NCI-H774 (cell line): ENCODE measurements around the gene LRRIQ3.

ENCODE experiments used
- DNase-seq: peaks from one replicate; lab custom pipeline; 2025; lab: John Stamatoyannopoulos, UW

Gene LRRIQ3

GRCh38 chr1:74107394-74107793 is 90.6 kb downstream of the LRRIQ3 start:
- DNase-seq, result no peak

DNA sequence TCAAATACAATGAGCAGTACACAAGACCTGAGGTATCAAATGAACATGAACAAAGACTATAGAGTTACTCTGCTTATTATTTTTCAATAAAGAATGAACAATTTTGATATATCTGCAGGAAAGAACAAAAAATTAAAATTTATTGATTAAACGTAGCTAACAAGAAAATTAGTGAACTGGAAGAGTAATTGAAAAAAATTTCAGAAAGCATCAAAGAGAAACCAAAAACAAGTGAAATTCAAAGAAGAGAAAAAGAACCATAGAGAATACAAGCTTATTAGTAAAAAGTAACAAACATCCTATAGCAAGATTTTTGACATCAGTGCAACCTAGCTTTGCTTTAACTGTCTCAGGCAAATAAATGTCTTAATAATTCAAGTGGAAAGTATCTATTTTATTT is 106.6 kb downstream of the LRRIQ3 start:
- no peak for DNase-seq

- DNase-seq, result no peak
Measured at GRCh38 chr1:74083128-74083527, 114.8 kb downstream of the LRRIQ3 start.

DNA sequence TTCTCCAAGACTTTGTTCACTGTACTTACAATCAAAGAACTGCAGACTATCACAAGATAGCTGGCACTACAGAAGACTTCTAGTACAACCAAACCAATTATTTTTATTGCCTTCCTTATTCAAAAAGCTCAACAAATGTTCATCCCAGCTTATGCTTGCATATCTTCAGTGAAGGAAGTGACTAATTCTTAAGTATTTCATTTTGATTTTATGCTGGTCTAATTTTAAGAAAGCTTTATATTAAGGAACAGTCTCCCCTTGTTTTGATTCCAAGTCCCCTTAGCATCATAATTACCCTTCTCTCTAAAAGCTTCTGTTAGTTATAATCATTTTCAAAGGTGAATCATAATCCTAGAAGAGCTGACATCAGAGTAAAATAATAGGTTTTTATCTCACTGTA is 132.9 kb downstream of the LRRIQ3 start:
- DNase-seq, result no peak

- no peak for DNase-seq
Measured at GRCh38 chr1:74057719-74058118, 140.3 kb downstream of the LRRIQ3 start.

- no peak for DNase-seq
Measured at GRCh38 chr1:74053407-74053806, 144.6 kb downstream of the LRRIQ3 start.

- DNase-seq, result no peak
Measured at GRCh38 chr1:74050386-74050785, 147.6 kb downstream of the LRRIQ3 start.

DNA sequence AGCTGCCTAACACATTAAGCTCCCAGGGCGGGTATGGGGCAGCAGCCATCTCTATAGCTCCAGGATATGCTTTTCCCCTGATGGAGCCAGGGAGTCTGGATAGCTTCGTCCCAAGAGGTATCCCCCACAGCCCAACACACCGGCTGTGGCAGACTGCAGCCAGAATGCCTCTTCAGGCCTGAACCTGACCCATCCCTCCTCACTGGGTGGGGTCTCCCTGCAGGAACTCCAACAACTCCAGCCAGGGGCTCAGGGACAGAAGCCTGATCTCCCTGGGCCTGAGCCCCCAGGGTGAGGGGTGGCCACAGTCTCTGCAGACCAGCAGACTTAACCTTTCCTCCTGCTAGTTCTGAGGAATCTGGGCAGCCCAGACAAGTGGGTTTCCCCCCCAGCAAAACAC is 159.9 kb downstream of the LRRIQ3 start:
- no peak for DNase-seq

GRCh38 chr1:74012583-74012982 is 185.4 kb downstream of the LRRIQ3 start:
- DNase-seq, result no peak

DNA sequence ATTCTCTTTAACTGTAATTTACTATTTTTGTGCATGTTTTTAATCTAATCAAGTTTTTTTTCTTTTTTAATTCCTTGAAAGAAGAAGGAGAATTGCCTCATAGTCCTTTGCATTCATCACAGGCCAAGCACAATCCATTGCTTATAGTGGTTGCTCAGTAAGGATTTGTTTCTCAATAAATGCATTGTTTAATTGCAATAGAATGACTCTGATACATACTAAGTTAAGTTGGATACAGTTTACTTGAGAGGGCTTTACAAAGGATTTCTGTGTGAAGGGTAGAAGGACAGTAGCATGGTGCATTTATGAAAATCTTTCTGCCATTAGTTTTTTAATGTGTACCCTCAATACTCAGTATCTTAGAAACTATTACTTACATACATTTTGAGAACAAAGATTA is 186.2 kb downstream of the LRRIQ3 start:
- no peak for DNase-seq

DNA sequence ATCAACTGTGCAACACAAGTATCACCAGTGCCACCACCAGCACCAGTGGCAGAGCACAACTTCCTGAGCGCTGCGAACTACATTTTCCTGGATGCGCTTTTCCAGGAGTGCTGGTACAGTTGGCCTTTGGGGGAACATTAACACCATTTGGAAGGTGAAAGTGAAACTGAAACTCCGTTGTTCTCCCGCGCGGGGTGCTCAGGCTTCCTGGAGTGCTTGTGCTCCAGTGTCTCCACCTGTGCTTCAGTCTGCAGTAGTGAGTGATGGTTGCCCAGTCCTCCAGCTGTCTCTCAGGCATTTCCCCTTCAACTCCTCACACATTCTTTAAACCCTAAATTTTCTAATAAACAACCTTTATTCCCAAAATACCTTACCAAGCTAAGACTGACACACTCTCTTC is 187.8 kb downstream of the LRRIQ3 start:
- peak; percentile 83 for DNase-seq

DNA sequence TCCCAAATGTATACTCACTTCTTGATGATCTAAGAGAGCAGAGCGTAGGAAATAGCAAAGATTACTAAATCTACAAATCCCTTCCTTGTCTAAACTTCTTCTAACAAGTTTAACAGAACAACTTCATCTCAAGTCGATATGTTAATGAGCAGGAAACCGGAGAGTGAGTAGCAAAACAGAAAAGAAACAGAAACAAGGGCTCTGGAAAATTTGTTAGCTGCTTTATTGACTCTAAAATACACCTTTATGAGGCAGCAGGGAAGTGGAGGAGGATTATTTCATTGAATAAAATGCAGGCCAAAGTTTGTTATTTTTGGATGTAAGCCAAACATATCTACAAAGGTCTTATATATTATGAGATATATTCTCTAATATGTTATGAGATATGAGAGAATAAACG is 192.4 kb downstream of the LRRIQ3 start:
- DNase-seq, result no peak

DNA sequence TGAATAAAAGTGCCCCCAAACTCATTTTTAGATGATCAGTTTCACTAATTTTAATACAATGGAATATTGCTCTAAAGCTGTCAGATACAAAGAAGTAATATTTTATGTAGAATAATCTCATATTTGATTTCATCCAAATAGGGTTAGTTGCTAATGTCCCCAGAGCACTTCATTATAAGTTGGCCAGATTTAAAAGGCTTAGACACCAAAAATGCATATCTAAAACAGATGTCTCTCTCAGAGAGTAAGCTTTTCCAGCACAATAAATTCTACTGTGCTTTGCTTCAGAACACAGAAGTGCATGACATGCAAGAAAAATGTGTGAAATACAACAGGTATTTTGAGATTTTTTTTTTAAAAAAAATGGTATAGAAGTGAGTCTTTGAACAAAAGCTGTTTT is 194.2 kb downstream of the LRRIQ3 start:
- no peak for DNase-seq

DNA sequence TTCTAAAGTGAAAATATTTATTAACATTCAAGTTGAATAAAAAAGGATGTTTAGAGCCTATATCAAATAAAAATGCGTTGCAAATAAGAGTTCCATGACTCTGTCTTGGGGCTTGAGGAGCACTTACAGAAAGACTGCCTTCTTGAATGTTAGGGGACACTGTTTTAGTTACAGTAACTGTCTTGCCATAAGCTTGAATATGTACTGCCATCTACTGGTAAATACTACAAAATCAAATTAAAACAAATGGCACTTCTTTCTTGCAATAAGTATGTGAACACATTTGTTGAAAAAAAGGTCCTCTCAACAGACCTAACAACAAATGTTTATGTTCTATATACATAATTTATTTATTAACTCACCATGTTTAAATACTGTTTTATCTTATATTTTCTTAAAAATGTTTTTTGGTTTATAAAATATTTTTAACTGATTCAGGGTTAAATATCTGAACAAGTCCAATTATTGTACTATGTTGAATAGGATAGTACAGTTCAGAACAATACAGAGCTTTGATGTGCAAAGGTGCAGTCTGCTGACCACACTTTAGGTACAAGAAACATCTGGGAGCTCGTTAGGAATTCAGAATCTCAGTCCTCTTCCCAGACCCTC is 199.5 kb downstream of the LRRIQ3 start:
- peak; percentile 71 for DNase-seq

GRCh38 chr1:73980324-73981040 is 217.5 kb downstream of the LRRIQ3 start:
- DNase-seq, result no peak

GRCh38 chr1:73979684-73980083 is 218.3 kb downstream of the LRRIQ3 start:
- no peak for DNase-seq

DNA sequence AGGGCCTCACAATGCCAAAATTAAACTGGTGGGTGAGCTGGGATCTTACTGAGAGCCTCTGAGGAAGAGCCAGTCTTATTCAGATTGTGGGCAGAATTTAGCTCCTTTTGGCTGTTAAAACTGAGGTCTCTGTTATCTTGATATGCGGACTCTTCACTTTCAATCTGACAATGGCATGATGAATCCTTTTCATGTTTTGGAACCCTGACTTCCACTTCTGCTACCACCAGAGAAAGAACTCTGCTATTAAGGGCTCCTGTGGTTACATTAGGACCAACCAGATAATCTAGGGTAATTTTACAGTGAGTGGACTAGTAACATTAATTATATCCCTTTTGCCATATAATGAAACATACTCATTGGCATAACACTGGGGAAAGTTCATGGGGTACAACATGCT is 219.0 kb downstream of the LRRIQ3 start:
- DNase-seq, result no peak
